HG02588 (cell line): ENCODE measurements around the gene ATG101.

Experiments used
- ATAC-seq: cut with Tn5 transposase; IDR thresholded peaks from one replicate; pipeline ENCODE4 v1.9.1; 2021; ENCODE audit warnings: mild to moderate bottlenecking, moderate library complexity; ENCODE audit not compliant: unreplicated experiment

ATG101 gene

GRCh38 chr12:52041695-52042123 lies 28.1 kb upstream of the ATG101 start:
- ATAC-seq, result no peak

GRCh38 chr12:52042706-52043385 lies 26.9 kb upstream of the ATG101 start:
- ATAC-seq, result no peak

- ATAC-seq, result no peak
Observed at GRCh38 chr12:52043386-52044212, 26.2 kb upstream of the ATG101 start.

- no peak for ATAC-seq
Observed at GRCh38 chr12:52044292-52044983, 25.3 kb upstream of the ATG101 start.

- no peak for ATAC-seq
Observed at GRCh38 chr12:52045794-52046199, 24.0 kb upstream of the ATG101 start.

GRCh38 chr12:52046859-52047258 lies 22.9 kb upstream of the ATG101 start:
- ATAC-seq, result no peak

GRCh38 chr12:52049286-52049685 lies 20.5 kb upstream of the ATG101 start:
- no peak for ATAC-seq

GRCh38 chr12:52049688-52050087 lies 20.1 kb upstream of the ATG101 start:
- no peak for ATAC-seq

- ATAC-seq, result no peak
Observed at GRCh38 chr12:52050116-52050757, 19.5 kb upstream of the ATG101 start.

- ATAC-seq, result peak; percentile 77
Observed at GRCh38 chr12:52050758-52051541, 18.8 kb upstream of the ATG101 start, which contains the start of gene NR4A1. NR4A1 (plus strand) TSS chr12:52051442; CDS start chr12:52054329, 2,887 bp downstream.

- ATAC-seq, result no peak
Observed at GRCh38 chr12:52052468-52053186, 17.2 kb upstream of the ATG101 start.

GRCh38 chr12:52053536-52054209 lies 16.1 kb upstream of the ATG101 start:
- no peak for ATAC-seq

- ATAC-seq, result no peak
Observed at GRCh38 chr12:52054231-52054832, 15.4 kb upstream of the ATG101 start.

- no peak for ATAC-seq
Observed at GRCh38 chr12:52054833-52055730, 14.7 kb upstream of the ATG101 start.

GRCh38 chr12:52055731-52056711 lies 13.8 kb upstream of the ATG101 start:
- ATAC-seq, result no peak
